Keratinocyte (primary cell): ENCODE measurements around the gene LIMA1. TPM values are rescaled to one million over a fixed set of nuclear protein-coding genes. Genes with fewer than 3 reads are reported as not detected.
A peak's percentile ranks its signal among the peaks of the same experiment; 100 is the strongest.

Experiments
- DNase-seq: peaks from one replicate; pipeline ENCODE4 v3.0.0-alpha.2; 2011; ENCODE audit warnings: low read depth, missing footprints, low spot score
- FAIRE-seq: peaks from 2 replicates; lab custom pipeline; 2011; peaks lifted over from hg19 to GRCh38; lab: Jason Lieb, UNC
- H2AFZ ChIP-seq: 2 replicates; pipeline ENCODE4 v1.6.0; 2012; ENCODE audit warnings: low read length, control low read depth, inconsistent platforms; ENCODE audit not compliant: control insufficient read depth
- H3K27ac ChIP-seq: 2 replicates; pipeline ENCODE4 v1.5.1; 2011; ENCODE audit warnings: low read length; ENCODE audit not compliant: control insufficient read depth, insufficient read depth
- H3K27me3 ChIP-seq: 3 replicates; pipeline ENCODE4 v1.6.0; 2011; ENCODE audit warnings: low read length; ENCODE audit not compliant: control insufficient read depth, insufficient read depth; ENCODE audit errors: extremely low read depth
- H3K36me3 ChIP-seq, 2 experiments: 2 replicates in 1 of 2; 3 replicates in 1 of 2; pipeline ENCODE4 v1.5.1; 2011; ENCODE audit warnings: low read length in 2 of 2, mild to moderate bottlenecking in 1 of 2; ENCODE audit not compliant: control insufficient read depth in 2 of 2, insufficient read depth in 2 of 2; ENCODE audit errors: extremely low read depth in 1 of 2
- H3K4me1 ChIP-seq: 3 replicates; pipeline ENCODE4 v1.5.1; 2011; ENCODE audit warnings: low read length; ENCODE audit not compliant: control insufficient read depth, insufficient read depth; ENCODE audit errors: extremely low read depth
- H3K4me2 ChIP-seq: 3 replicates; pipeline ENCODE4 v1.6.0; 2011; ENCODE audit warnings: low read depth, low read length; ENCODE audit not compliant: control insufficient read depth, insufficient read depth; ENCODE audit errors: extremely low read depth
- H3K4me3 ChIP-seq, 3 experiments: fragments of 200-600 bp in 1 of 3; sonication (generic) in 1 of 3; 2 replicates in 2 of 3; 3 replicates in 1 of 3; pipeline ENCODE4 v1.5.1; 2011 to 2016; ENCODE audit warnings: low read length in 3 of 3, mild to moderate bottlenecking in 3 of 3, control low read depth in 2 of 3, inconsistent platforms in 1 of 3, low read depth in 1 of 3, mixed read lengths in 1 of 3, mixed run types in 1 of 3, moderate library complexity in 1 of 3; ENCODE audit not compliant: control insufficient read depth in 2 of 3, insufficient read depth in 2 of 3; ENCODE audit errors: extremely low read depth in 1 of 3
- H3K79me2 ChIP-seq: 2 replicates; pipeline ENCODE4 v1.6.0; 2012; ENCODE audit warnings: low read length; ENCODE audit not compliant: control insufficient read depth, insufficient read depth
- H3K9ac ChIP-seq: 3 replicates; pipeline ENCODE4 v1.6.0; 2011; ENCODE audit warnings: low read length; ENCODE audit not compliant: control insufficient read depth, insufficient read depth; ENCODE audit errors: extremely low read depth
- H3K9me1 ChIP-seq: 3 replicates; pipeline ENCODE4 v1.6.0; 2011; ENCODE audit warnings: low read length; ENCODE audit not compliant: control insufficient read depth, insufficient read depth; ENCODE audit errors: extremely low read depth
- H3K9me3 ChIP-seq: 2 replicates; pipeline ENCODE4 v1.5.1; 2012; ENCODE audit warnings: low read depth, low read length; ENCODE audit not compliant: control insufficient read depth
- H4K20me1 ChIP-seq: 3 replicates; pipeline ENCODE4 v1.6.0; 2011; ENCODE audit warnings: low read length; ENCODE audit not compliant: control insufficient read depth, insufficient read depth; ENCODE audit errors: extremely low read depth
- CTCF ChIP-seq, 3 experiments: IDR thresholded peaks in 1 of 3; conservative IDR thresholded peaks in 1 of 3; optimal IDR thresholded peaks in 1 of 3; 2 replicates in 2 of 3; 3 replicates in 1 of 3; pipeline versions ENCODE3 to v1.5.1; 2011; ENCODE audit warnings: low read length in 3 of 3, mild to moderate bottlenecking in 3 of 3, moderate library complexity in 2 of 3, control low read depth in 1 of 3, inconsistent platforms in 1 of 3; ENCODE audit not compliant: insufficient read depth in 2 of 3; ENCODE audit errors: extremely low read depth in 1 of 3
- EZH2 ChIP-seq: IDR thresholded peaks from one replicate; pipeline ENCODE4 v1.6.1; 2012; ENCODE audit warnings: inconsistent platforms, mild to moderate bottlenecking, low read length, moderate library complexity
- dilution Hi-C: fragments of 300-500 bp; cut with MboI; formaldehyde crosslinking; loops from one replicate; pipeline ENCODE4 v1.7.0; 2020; ENCODE audit warnings: low sequenced_read_pairs; ENCODE audit not compliant: extremely low pct_ligation_motif_present
- polyA plus RNA-seq, 5 experiments: library from polyadenylated mRNA; depleted of rRNA in 3 of 5; stranded (reverse) in 3 of 5; stranded (forward) in 1 of 5; unstranded in 1 of 5; fragments of >200 nt; gene quantifications; 1 replicate in 1 of 5; 2 replicates in 3 of 5; 3 replicates in 1 of 5; pipeline versions ENCODE4 v1.2.1 to v1.2.3, GENCODE V29; 2011 to 2012; ENCODE audit warnings: missing spikeins in 2 of 5, low read depth in 1 of 5, low replicate concordance in 1 of 5

The LIMA1 gene
- polyA plus RNA-seq, 1 donor (not counting 4 experiments of a cell fraction or from before 2014, with no cell fraction given), result 510 TPM

- FAIRE-seq (peak; percentile 49), DNase-seq (no peak)
- H3K4me1 ChIP-seq, result peaks cover 13% of the 10 kb centered on the region
- no peak overlapping the region for H2AFZ ChIP-seq
- dilution Hi-C loops, result no loop called here
- no peak overlapping the region for H3K4me2 ChIP-seq
- H3K79me2 ChIP-seq, result no peaks in the 10 kb centered on the region
- H3K27ac ChIP-seq, result no peak overlapping the region
- H3K36me3 ChIP-seq, result no peaks in the 10 kb centered on the region
- no peak for TF ChIP-seq EZH2
- no peak for TF ChIP-seq CTCF (optimal IDR thresholded peaks at IDR 0.05 in 1 of 3, IDR thresholded peaks at IDR 0.05 in 1 of 3, conservative IDR thresholded peaks at IDR 0.05 in 1 of 3; ENCODE audit: extremely low read depth in 1 of 3, insufficient read depth in 2 of 3, low read length in 3 of 3)
- no peaks in the 10 kb centered on the region for H3K9me1 ChIP-seq
- H3K27me3 ChIP-seq, result no peaks in the 10 kb centered on the region
- H4K20me1 ChIP-seq, result no peaks in the 10 kb centered on the region
- H3K4me3 ChIP-seq, result no peak overlapping the region
- H3K9me3 ChIP-seq, result no peaks in the 10 kb centered on the region
- no peak overlapping the region for H3K9ac ChIP-seq
Observed at GRCh38 chr12:50297996-50298395, 14.7 kb upstream of the LIMA1 start.

GRCh38 chr12:50297027-50297426, 13.7 kb upstream of the LIMA1 start:
- no peaks in the 10 kb centered on the region for H3K79me2 ChIP-seq
- H3K9ac ChIP-seq, result no peak overlapping the region
- H3K27me3 ChIP-seq, result no peaks in the 10 kb centered on the region
- no peak overlapping the region for H3K27ac ChIP-seq
- H3K4me2 ChIP-seq, result no peak overlapping the region
- dilution Hi-C loops, result no loop called here
- no peaks in the 10 kb centered on the region for H4K20me1 ChIP-seq
- no peaks in the 10 kb centered on the region for H3K36me3 ChIP-seq
- no peak for FAIRE-seq
- no peaks in the 10 kb centered on the region for H3K9me3 ChIP-seq
- peaks cover 13% of the 10 kb centered on the region for H3K4me1 ChIP-seq
- no peak overlapping the region for H2AFZ ChIP-seq
- no peaks in the 10 kb centered on the region for H3K9me1 ChIP-seq
- DNase-seq, result no peak
- no peak overlapping the region for H3K4me3 ChIP-seq
- TF ChIP-seq CTCF (optimal IDR thresholded peaks at IDR 0.05 in 1 of 3, IDR thresholded peaks at IDR 0.05 in 1 of 3, conservative IDR thresholded peaks at IDR 0.05 in 1 of 3; ENCODE audit: extremely low read depth in 1 of 3, insufficient read depth in 2 of 3, low read length in 3 of 3) (no peak), EZH2 (no peak)
